T-cell (primary cell): Measurements from ENCODE around the gene RAP1GAP. TPM values are rescaled to one million over a fixed set of nuclear protein-coding genes. Genes with fewer than 3 reads are reported as not detected.

Experiments
- ATAC-seq, 4 experiments: fragments of 200-7000 bp in 3 of 4; fragments of 150-1000 bp in 1 of 4; cut with Tn5 transposase; replicated peaks in 1 of 4; 1 replicate in 3 of 4; 2 replicates in 1 of 4; pipeline ENCODE4 v1.10.0; 2021; ENCODE audit warnings: moderate library complexity in 3 of 4, mild to moderate bottlenecking in 2 of 4, moderate number of reproducible peaks in 1 of 4
- CTCF ChIA-PET, 2 donors: fragments of 300-600 bp; sonication (Branson Sonifier 250); formaldehyde crosslinking; loops; one replicate each; lab custom pipeline; 2022; ENCODE audit warnings: antibody characterized with exemption in 2 of 2; lab: Charles Lee
- POLR2A ChIA-PET, 2 donors: fragments of 300-600 bp; sonication (Branson Sonifier 250); formaldehyde crosslinking; loops; one replicate each; lab custom pipeline; 2022; ENCODE audit warnings: antibody characterized with exemption in 2 of 2; lab: Charles Lee
- DNase-seq, 35 experiments: peaks; one replicate each; pipeline versions ENCODE4 v3.0.0 to v3.0.0-alpha.2; 2013 to 2023
- H3K27ac ChIP-seq: one replicate; pipeline ENCODE4 v1.5.1; 2013; ENCODE audit warnings: low read length
- H3K27me3 ChIP-seq, 2 experiments: replicated peaks in 1 of 2; 1 replicate in 1 of 2; 2 replicates in 1 of 2; pipeline versions ENCODE4 v1.6.1 to v1.7.0; 2013; ENCODE audit warnings: low read length in 1 of 2, mixed read lengths in 1 of 2; ENCODE audit not compliant: control insufficient read depth in 2 of 2, insufficient read depth in 2 of 2; ENCODE audit errors: extremely low read depth in 1 of 2
- H3K36me3 ChIP-seq, 2 donors: 1 replicate in 1 of 2; 2 replicates in 1 of 2; pipeline versions ENCODE4 v1.6.1 to v1.7.0; 2013; ENCODE audit warnings: low read length in 1 of 2; ENCODE audit not compliant: control insufficient read depth in 2 of 2, insufficient read depth in 1 of 2; ENCODE audit errors: extremely low read depth in 1 of 2
- H3K4me1 ChIP-seq, 2 experiments: 1 replicate in 1 of 2; 2 replicates in 1 of 2; pipeline versions ENCODE4 v1.6.1 to v1.7.0; 2013; ENCODE audit warnings: low read length in 2 of 2, mixed read lengths in 1 of 2; ENCODE audit not compliant: insufficient read depth in 2 of 2, control insufficient read depth in 1 of 2; ENCODE audit errors: extremely low read depth in 1 of 2
- H3K4me3 ChIP-seq, 2 donors: 1 replicate in 1 of 2; 2 replicates in 1 of 2; pipeline versions ENCODE4 v1.5.1 to v1.7.0; 2013; ENCODE audit warnings: mild to moderate bottlenecking in 2 of 2, low read length in 1 of 2, moderate library complexity in 1 of 2; ENCODE audit not compliant: control insufficient read depth in 1 of 2; ENCODE audit errors: extremely low read depth in 1 of 2
- H3K9me3 ChIP-seq: 2 replicates; pipeline ENCODE4 v1.7.0; 2013
- H3K27ac Mint-ChIP-seq, 2 donors: one replicate each; pipeline ENCODE4 v1.8.0; 2020 to 2021; ENCODE audit warnings: mild to moderate bottlenecking in 2 of 2, mixed read lengths in 2 of 2
- H3K27me3 Mint-ChIP-seq, 2 donors: one replicate each; pipeline ENCODE4 v1.8.0; 2021 to 2022; ENCODE audit warnings: mixed read lengths in 2 of 2
- H3K36me3 Mint-ChIP-seq: one replicate; pipeline ENCODE4 v1.8.0; 2021; ENCODE audit warnings: mixed read lengths
- H3K4me1 Mint-ChIP-seq, 3 donors: one replicate each; pipeline ENCODE4 v1.8.0; 2020 to 2022; ENCODE audit warnings: mixed read lengths in 3 of 3, mild to moderate bottlenecking in 1 of 3
- H3K4me3 Mint-ChIP-seq, 3 donors: one replicate each; pipeline ENCODE4 v1.8.0; 2020 to 2022; ENCODE audit warnings: mild to moderate bottlenecking in 3 of 3, mixed read lengths in 3 of 3, moderate library complexity in 3 of 3
- H3K9me3 Mint-ChIP-seq, 3 donors: one replicate each; pipeline ENCODE4 v1.8.0; 2020 to 2022; ENCODE audit warnings: mixed read lengths in 3 of 3
- WGBS: methylation state at CpG from one replicate; pipeline ENCODE4 v1.1.5; 2013; ENCODE audit warnings: missing lambda C conversion rate; ENCODE audit not compliant: insufficient coverage; 5-methylcytosine and 5-hydroxymethylcytosine counted together
- total RNA-seq, 35 experiments: library from RNA in 6 of 35; stranded (reverse) in 6 of 35; fragments of 120-200 nt in 1 of 35; gene quantifications; one replicate each; pipeline versions ENCODE4 v1.2.1 to v1.2.4 and lab custom pipeline; 2013 to 2026

Gene RAP1GAP
- total RNA-seq, 5 donors from 2014 or later (not counting 1 experiment from before 2014, with no cell fraction given), result 0.18 to 1.0 (median 0.35) TPM

- no peak overlapping the region for H3K4me3 Mint-ChIP-seq
- H3K27me3 Mint-ChIP-seq, result peaks cover 20 to 36% of the 10 kb centered on the region in 2 donors
- H3K36me3 Mint-ChIP-seq, result no peaks in the 10 kb centered on the region
Measured at GRCh38 chr1:21587602-21587953, 81.6 kb downstream of the RAP1GAP start.

GRCh38 chr1:21586846-21587601 lies 82.1 kb downstream of the RAP1GAP start:
- Mint-ChIP-seq H3K36me3 (no peaks in the 10 kb centered on the region), H3K4me3 (no peak overlapping the region), H3K27ac (no peak overlapping the region), H3K27me3 (peaks cover 20 to 33% of the 10 kb centered on the region in 2 donors), H3K4me1 (peaks cover 0 to 4% (median 3%) of the 10 kb centered on the region in 3 donors), H3K9me3 (no peaks in the 10 kb centered on the region)
- H3K9me3 ChIP-seq, result no peaks in the 10 kb centered on the region
- POLR2A ChIA-PET, result no interaction called here
- 53% methylated on average over 19 of the region's 24 CpGs for WGBS
- H3K27me3 ChIP-seq, result peaks cover 0 to 56% of the 10 kb centered on the region in 2 experiments
- no peaks in the 10 kb centered on the region for H3K4me1 ChIP-seq
- no peaks in the 10 kb centered on the region for H3K36me3 ChIP-seq
- CTCF ChIA-PET, result no interaction called here
- DNase-seq, result no peak
- H3K27ac ChIP-seq, result no peak overlapping the region
- no peak overlapping the region for H3K4me3 ChIP-seq
- ATAC-seq, result no peak

More at GRCh38 chr1:21587602-21587953, 81.6 kb downstream of the RAP1GAP start:
- 77% methylated on average over 5 of the region's 5 CpGs for WGBS
- POLR2A ChIA-PET, result no interaction called here
- no peak for DNase-seq
- Mint-ChIP-seq H3K4me1 (peaks cover 0 to 4% (median 3%) of the 10 kb centered on the region in 3 donors), H3K27ac (no peak overlapping the region), H3K9me3 (no peaks in the 10 kb centered on the region)
- Histone ChIP-seq H3K4me3 (no peak overlapping the region), H3K36me3 (no peaks in the 10 kb centered on the region), H3K27me3 (peaks cover 0 to 59% of the 10 kb centered on the region in 2 experiments), H3K4me1 (no peaks in the 10 kb centered on the region), H3K27ac (no peak overlapping the region), H3K9me3 (no peaks in the 10 kb centered on the region)
- CTCF ChIA-PET, result no interaction called here
- ATAC-seq, result no peak

GRCh38 chr1:21586222-21586621 lies 82.9 kb downstream of the RAP1GAP start:
- CTCF ChIA-PET, result no interaction called here
- no peak for ATAC-seq

GRCh38 chr1:21585037-21585436 lies 84.1 kb downstream of the RAP1GAP start:
- ChIA-PET POLR2A (no interaction called here), CTCF (interaction anchor here in 1 of 2 donors (0.6 kb wide), 1 partner anchor 1006 kb away, joined by 5 read pairs; no protein-coding TSS in a partner anchor)
- H3K4me3 ChIP-seq, result no peak overlapping the region
- DNase-seq, result no peak
- Mint-ChIP-seq H3K27me3 (peaks cover 24 to 26% of the 10 kb centered on the region in 2 donors), H3K9me3 (no peaks in the 10 kb centered on the region), H3K27ac (peak overlapping the region in 1 of 2 donors; percentile 46), H3K4me1 (no peaks in the 10 kb centered on the region), H3K4me3 (no peak overlapping the region), H3K36me3 (no peaks in the 10 kb centered on the region)
- H3K4me1 ChIP-seq, result no peaks in the 10 kb centered on the region
- no peaks in the 10 kb centered on the region for H3K36me3 ChIP-seq
- no peak overlapping the region for H3K27ac ChIP-seq
- no peaks in the 10 kb centered on the region for H3K9me3 ChIP-seq
- peaks cover 0 to 45% of the 10 kb centered on the region in 2 experiments for H3K27me3 ChIP-seq
- no peak for ATAC-seq
- 74% methylated on average over 9 of the region's 9 CpGs for WGBS

More at GRCh38 chr1:21586222-21586621, 82.9 kb downstream of the RAP1GAP start:
- Mint-ChIP-seq H3K27me3 (peaks cover 26 to 31% of the 10 kb centered on the region in 2 donors), H3K4me1 (peaks cover 0 to 4% (median 3%) of the 10 kb centered on the region in 3 donors), H3K9me3 (no peaks in the 10 kb centered on the region), H3K4me3 (no peak overlapping the region), H3K27ac (no peak overlapping the region), H3K36me3 (no peaks in the 10 kb centered on the region)
- Histone ChIP-seq H3K4me1 (no peaks in the 10 kb centered on the region), H3K9me3 (no peaks in the 10 kb centered on the region), H3K4me3 (no peak overlapping the region), H3K27me3 (peaks cover 0 to 50% of the 10 kb centered on the region in 2 experiments), H3K36me3 (no peaks in the 10 kb centered on the region), H3K27ac (no peak overlapping the region)
- DNase-seq, result no peak
- POLR2A ChIA-PET, result no interaction called here
- WGBS, result 78% methylated on average over 8 of the region's 12 CpGs

GRCh38 chr1:21584096-21584495 lies 85.1 kb downstream of the RAP1GAP start:
- Histone ChIP-seq H3K4me1 (no peaks in the 10 kb centered on the region), H3K9me3 (no peaks in the 10 kb centered on the region), H3K4me3 (no peak overlapping the region), H3K36me3 (no peaks in the 10 kb centered on the region), H3K27me3 (peaks cover 0 to 40% of the 10 kb centered on the region in 2 experiments), H3K27ac (no peak overlapping the region)
- H3K36me3 Mint-ChIP-seq, result no peaks in the 10 kb centered on the region
- CTCF ChIA-PET, result no interaction called here
- 39% methylated on average over 2 of the region's 10 CpGs for WGBS
- no peak overlapping the region for H3K4me3 Mint-ChIP-seq
- H3K27me3 Mint-ChIP-seq, result peaks cover 20 to 25% of the 10 kb centered on the region in 2 donors
- H3K4me1 Mint-ChIP-seq, result no peaks in the 10 kb centered on the region
- no peaks in the 10 kb centered on the region for H3K9me3 Mint-ChIP-seq
- ATAC-seq (no peak), DNase-seq (no peak)
- H3K27ac Mint-ChIP-seq, result no peak overlapping the region
- POLR2A ChIA-PET, result no interaction called here

- H3K36me3 ChIP-seq, result no peaks in the 10 kb centered on the region
- Mint-ChIP-seq H3K27ac (no peak overlapping the region), H3K4me3 (no peak overlapping the region), H3K4me1 (no peaks in the 10 kb centered on the region), H3K9me3 (no peaks in the 10 kb centered on the region), H3K36me3 (no peaks in the 10 kb centered on the region), H3K27me3 (peaks cover 6 to 20% of the 10 kb centered on the region in 2 donors)
- no peaks in the 10 kb centered on the region for H3K9me3 ChIP-seq
- H3K27me3 ChIP-seq, result peaks cover 0 to 24% of the 10 kb centered on the region in 2 experiments
- WGBS, result 67% methylated on average over 2 of the region's 3 CpGs
- ATAC-seq (no peak), DNase-seq (no peak)
- no peak overlapping the region for H3K4me3 ChIP-seq
- ChIA-PET CTCF (interaction anchor here in 1 of 2 donors (0.6 kb wide), 1 partner anchor 530 kb away, joined by 3 read pairs; no protein-coding TSS in a partner anchor), POLR2A (no interaction called here)
- H3K4me1 ChIP-seq, result no peaks in the 10 kb centered on the region
- H3K27ac ChIP-seq, result no peak overlapping the region
Measured at GRCh38 chr1:21579791-21580190, 89.4 kb downstream of the RAP1GAP start.
